Measurements from ENCODE around the gene GOSR2.

DNA sequence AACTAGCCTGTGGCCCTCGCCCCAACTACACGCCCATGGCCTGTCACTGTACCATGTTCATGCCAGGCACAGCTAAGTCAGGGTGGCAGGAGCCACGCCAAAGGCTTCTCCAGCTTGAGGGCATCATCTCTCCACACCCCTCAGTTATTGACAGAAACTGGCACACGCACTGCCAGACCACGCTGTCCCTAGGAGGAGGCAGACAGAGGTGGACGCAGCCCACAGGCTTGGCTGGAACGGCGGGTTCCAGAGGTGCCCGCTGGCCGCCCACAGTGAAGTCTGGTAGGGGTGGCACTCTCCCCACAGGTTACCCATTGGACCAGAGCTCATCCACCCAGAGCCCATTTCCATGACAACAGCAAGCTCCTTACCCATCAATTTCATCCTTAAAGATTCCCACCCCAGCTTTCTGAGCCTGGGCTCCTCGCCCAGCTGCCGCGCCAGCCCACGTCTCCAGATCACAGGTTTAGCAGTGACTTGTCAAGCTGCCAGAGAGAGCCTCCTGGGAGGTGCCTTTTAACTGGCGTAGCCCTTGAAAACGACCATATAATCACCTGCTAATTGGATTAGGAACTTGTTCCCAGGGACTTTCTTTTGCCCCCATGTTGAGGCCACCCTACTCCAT is 28.1 kb downstream of the GOSR2 start:
- TF ChIP-seq, protein P1, sequence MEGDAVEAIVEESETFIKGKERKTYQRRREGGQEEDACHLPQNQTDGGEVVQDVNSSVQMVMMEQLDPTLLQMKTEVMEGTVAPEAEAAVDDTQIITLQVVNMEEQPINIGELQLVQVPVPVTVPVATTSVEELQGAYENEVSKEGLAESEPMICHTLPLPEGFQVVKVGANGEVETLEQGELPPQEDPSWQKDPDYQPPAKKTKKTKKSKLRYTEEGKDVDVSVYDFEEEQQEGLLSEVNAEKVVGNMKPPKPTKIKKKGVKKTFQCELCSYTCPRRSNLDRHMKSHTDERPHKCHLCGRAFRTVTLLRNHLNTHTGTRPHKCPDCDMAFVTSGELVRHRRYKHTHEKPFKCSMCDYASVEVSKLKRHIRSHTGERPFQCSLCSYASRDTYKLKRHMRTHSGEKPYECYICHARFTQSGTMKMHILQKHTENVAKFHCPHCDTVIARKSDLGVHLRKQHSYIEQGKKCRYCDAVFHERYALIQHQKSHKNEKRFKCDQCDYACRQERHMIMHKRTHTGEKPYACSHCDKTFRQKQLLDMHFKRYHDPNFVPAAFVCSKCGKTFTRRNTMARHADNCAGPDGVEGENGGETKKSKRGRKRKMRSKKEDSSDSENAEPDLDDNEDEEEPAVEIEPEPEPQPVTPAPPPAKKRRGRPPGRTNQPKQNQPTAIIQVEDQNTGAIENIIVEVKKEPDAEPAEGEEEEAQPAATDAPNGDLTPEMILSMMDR (conservative IDR thresholded peaks at IDR 0.05), result no peak
- TF ChIP-seq EZH2 (IDR thresholded peaks at IDR 0.05; ENCODE audit: low read depth), result no peak
